ENCODE measurements around the gene KLF12.

The KLF12 gene

GRCh38 chr13:74101436-74101835 is 32.8 kb downstream of the KLF12 start:
- no peak for DNase-seq

GRCh38 chr13:74098077-74098476 is 36.1 kb downstream of the KLF12 start:
- DNase-seq = no peak

- no peak for DNase-seq
Measured at GRCh38 chr13:74097116-74097515, 37.1 kb downstream of the KLF12 start.

- no peak for DNase-seq
Measured at GRCh38 chr13:74093691-74094090, 40.5 kb downstream of the KLF12 start.

GRCh38 chr13:74092711-74093110 is 41.5 kb downstream of the KLF12 start:
- no peak for DNase-seq

GRCh38 chr13:74090869-74091605 is 43.2 kb downstream of the KLF12 start:
- DNase-seq = no peak

- no peak for DNase-seq
Measured at GRCh38 chr13:74090397-74090796, 43.8 kb downstream of the KLF12 start.

GRCh38 chr13:74087357-74087756 is 46.8 kb downstream of the KLF12 start:
- DNase-seq = no peak
